Activated effector memory CD4-positive, alpha-beta T cell treated with anti-CD3 and anti-CD28 coated beads, Interleukin-2, amount 50 U/mL, for 16 hours (primary cell): ENCODE measurements around the gene ERC1.

Source experiments
- DNase-seq: peaks from one replicate; pipeline ENCODE4 v3.0.0-alpha.2; 2020

Gene ERC1

DNA sequence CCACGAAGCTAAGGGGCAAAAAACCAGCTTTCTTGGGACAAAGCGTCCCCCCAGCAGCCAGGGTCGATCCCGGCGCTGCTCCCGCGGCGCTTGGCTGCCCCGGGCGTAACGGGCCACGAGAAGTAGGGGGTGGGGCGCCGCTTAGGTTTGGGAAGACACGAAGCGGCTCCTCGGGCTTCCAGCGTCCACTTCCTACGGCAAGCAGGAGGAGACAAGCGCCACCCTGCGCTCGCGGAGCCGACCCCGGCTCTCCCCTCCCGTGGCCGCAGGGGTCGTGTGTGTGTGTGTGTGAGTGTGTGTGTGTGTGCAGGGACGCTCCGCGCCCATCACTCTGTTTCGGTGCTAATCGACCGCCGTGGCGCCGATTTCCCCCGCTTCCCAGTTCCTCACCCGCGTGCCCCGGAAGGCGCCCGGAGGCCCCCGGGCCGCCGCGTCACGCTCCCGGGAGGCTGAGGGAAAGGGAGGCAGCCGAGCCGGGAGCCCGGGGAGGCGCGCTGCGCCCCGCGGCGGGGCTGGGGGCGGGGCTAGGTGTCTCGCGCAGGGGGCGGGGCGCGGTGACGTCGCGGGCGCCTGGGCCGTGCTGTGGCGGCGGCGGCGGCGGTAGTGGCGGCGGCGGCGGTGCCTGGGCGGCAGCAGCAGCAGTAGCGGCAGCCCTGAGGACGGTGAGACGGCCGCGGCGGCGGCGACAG is at the start of gene ERC1:
Gene ERC1 (plus strand): TSS at position 563 of the 689 bp plus-strand sequence. CDS start 36,681 bp downstream, outside the sequence.
- peak; percentile 94 for DNase-seq

DNA sequence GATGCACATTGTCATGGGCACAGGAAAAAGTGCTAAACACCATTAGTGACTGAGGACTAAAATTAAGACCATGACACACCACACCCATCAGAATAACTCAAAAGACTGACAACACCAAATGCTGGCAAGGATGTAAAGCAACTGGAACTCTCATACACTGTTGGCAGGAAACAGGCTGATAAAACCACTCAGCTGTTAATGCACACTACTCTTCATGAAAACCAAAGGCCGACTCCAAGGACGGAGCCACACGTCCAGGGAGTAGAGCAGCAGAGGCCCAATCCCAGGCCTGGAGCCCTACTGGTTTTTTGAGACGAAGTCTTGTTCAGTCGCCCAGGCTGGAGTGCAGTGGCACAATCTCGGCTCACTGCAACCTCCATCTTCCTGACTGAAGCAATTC is 48.0 kb upstream of the ERC1 start:
- DNase-seq: peak; percentile 48

DNA sequence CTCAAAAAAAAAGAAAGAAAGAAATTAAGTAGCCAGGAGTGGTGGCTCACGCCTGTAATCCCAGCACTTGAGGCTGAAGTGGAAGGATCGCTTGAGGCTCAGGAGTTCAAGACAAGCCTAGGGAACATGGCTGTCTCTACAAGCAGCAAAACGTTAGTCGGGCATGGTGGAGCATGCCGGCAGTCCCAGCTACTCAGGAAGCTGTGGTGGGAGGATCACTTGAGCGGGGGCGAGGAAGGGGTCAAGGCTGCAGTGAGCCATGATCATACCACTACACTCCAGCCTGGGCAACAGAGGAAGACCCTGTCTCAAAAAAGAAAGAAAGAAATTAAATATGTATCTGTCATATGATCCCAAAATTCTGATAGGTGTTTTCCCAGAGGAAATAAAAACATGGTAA is 46.8 kb upstream of the ERC1 start:
- DNase-seq: peak; percentile 53

DNA sequence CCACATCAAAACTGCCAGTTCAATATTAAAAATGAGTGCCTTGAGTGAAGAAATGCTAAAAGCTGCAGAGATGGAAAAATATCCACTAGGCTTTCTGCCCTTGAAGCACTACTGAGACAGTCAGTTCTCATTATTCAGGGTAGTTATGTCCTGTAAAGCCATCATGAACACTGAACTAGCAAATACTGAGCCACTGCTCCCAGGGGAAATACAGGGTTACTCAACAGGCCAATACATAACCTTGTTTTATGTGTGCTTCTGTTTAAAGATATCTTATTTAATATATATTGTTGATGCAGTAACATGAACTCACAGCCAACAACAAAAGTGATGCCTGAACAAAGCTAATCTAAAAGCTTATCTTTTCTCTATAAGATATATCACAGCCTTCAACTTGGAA is 44.8 kb upstream of the ERC1 start:
- DNase-seq: no peak

DNA sequence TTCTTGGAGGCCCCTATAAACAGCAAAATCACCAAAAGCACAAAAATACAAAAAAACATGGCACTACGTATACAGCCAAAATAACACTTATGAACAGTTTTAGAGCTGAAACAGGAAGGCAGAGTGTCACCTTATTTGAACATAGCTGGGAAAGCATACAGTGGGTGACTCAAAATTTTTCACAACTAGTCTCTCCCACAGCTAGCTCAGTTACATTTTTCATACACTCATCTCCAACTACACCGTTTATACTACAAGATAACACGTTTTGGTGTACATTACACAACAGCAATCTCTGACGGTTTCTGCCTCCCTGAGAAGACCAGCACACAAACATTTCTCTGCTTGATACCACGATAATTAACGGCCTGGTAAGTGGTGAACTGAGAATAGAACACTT is 44.4 kb upstream of the ERC1 start:
- no peak for DNase-seq

DNA sequence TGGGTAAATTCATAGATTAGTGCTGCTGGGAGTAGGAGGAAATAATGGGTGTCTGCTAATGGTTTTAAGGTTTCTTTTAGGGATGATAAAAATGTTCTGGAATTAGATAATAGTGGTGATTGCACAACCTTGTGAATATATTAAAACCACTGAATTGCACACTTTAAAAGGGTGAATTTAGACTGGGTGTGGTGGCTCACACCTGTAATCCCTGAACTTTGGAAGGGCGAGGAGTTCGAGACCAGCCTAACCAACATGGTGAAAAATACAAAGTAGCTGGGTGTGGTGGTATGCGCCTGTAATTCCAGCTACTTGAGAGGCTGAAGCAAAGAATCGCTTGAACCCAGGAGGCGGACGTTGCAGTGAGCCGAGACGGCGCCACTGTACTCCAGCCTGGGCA is 42.8 kb upstream of the ERC1 start:
- DNase-seq: no peak

DNA sequence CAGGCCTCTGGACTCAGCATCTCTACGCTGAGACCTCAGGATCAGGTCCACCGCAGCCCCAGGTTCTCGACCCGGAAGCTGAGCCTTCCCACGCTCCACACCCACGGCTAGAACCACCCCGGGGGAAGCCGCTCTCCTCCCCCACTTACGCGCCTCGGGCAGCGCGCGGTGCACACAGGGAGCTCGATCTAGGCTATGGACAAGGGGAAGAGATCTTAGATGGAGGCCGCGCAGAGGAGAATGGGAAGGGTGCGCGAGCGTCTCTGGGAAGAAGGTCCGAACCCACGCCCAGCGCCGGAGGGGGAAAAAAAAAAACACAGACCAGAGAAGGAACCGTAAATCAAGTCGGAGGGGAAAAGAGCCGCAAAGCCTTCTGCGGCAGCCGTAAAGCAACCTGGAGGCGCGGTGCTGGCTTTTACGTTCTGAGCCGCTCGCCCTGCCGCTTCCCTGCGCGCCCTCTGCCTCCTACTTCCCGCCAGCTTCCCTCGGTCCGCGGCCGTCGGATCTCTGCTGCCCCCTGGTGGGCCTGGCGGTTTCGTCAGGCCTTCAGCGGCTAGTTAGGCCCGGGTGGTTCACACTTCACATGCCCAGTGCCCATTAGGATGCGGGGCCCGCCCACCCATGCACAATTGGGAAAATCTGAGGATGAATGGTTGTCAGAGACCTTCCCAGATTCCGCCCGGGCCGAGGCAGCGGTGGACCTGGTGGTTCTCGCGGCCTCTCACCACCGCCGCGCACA is 41.4 kb upstream of the ERC1 start, which contains the start of gene RAD52:
Gene RAD52 (minus strand): TSS at position 242 of the 739 bp plus-strand sequence. CDS start 16,636 bp downstream, outside the sequence.
- peak; percentile 99 for DNase-seq

DNA sequence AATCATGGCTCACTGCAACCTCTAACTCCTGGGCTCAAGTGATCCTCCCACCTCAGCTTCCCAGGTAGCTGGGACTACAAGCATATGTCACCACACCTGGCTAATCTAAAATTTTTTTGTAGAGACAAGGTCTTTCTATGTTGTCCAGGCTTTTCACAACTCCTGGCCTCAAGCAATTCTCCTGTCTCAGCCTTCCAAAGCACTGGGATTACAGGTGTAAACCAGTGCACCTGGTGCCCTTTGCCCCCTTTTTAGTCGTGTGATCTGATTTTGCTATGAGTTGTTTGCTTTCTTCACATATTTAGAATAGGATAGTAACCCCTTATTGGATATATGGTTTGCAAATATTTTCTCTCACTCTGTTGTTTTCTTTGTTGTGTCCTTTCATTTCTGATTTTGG is 39.8 kb upstream of the ERC1 start:
- DNase-seq: no peak

DNA sequence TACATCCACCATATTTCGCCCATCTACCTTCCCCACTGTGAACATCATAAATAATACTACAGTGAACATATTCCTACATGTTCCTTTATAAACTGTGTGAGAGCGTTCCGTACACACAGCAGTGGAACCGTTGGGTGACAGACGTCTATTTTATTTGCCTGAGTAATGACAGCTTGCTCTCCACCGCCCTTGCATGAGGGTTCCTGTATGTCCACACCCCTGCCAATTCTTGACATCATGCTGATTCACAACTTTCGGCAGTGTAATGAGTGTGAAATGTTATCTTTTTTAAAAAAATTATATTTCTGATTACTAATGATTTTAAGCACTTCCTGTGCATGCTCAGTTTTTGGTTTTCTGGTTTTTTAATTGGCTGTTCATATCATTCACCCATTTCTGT is 37.2 kb upstream of the ERC1 start:
- DNase-seq: no peak

DNA sequence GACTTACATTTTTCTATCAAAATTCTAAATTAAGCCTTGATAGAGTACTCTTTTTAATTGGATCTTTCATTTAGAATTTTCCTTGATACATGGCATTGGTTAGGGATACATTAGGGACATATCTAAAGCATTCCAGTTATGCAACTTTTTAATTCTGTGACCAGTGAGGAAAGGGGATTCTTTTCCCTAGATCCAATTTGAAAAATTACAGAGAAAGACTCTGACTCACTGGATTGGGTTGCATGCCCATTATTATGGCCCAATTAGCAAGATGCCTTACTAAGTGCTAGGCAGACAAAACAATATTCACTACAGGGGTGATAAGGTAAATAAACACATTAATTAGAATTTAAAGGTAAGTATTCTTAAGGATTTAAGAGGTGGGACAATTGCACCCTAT is 36.3 kb upstream of the ERC1 start:
- DNase-seq: no peak

DNA sequence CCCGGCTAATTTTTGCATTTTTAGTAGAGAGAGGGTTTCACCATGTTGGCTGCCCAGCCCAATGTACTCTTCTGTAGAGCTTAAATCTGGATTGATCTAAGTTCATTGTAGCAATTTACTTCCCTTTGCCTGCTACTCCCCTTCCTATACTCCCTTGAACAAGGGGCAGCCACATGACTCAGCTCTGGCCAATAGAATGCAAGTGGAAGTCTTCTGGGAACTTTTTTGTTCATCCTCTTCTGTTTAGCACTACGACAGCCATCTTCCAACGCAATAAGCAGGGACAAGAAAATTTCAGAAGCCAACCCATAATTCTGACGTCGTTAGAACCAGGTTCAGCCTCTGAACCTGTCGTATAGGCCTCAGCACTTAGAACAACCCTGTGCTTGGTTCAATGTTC is 35.1 kb upstream of the ERC1 start:
- DNase-seq: no peak

DNA sequence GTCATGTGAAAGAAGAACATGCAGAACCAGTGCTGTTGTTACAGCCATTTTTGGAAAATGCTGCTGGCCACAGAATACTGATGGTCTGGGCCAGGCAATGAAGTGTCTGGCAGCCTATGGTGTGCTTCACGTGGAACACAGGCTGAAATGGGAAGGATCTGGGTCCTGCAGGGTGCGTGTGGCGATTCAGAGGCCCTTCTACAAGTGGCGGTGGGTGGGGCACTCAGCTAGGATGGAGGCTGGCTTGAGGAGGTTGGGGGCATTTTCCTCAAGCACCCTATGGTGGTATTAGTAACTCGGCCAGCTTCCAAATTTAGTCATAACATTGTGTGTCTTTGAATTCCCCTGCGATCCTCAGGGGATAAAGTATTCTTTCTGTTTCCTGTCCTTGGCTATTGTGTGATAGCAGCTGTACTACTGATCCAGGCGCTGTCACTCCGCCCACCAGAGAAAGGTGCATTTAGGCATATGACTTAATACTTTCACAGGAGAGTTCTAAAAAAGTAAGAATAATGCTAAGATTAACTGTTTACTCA is 32.4 kb upstream of the ERC1 start:
- DNase-seq: no peak

DNA sequence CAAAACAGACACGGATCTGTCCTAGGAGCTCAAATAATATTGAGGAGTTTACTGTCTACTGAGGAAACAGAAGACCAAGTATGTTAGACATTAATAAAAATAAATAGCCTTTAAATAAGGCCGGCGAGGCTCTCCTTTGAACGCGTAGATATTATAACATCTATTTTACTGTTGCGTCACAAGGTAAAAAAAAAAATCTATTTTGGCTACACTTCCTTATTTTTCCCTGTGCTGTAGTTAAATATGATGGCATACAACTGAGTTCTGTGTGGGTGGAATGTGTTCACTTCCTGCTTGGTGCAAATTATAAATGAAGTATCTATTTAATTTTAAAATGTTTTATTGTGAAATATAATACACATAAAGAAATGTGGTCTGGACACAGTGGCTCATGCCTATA is 24.3 kb upstream of the ERC1 start:
- DNase-seq: no peak

DNA sequence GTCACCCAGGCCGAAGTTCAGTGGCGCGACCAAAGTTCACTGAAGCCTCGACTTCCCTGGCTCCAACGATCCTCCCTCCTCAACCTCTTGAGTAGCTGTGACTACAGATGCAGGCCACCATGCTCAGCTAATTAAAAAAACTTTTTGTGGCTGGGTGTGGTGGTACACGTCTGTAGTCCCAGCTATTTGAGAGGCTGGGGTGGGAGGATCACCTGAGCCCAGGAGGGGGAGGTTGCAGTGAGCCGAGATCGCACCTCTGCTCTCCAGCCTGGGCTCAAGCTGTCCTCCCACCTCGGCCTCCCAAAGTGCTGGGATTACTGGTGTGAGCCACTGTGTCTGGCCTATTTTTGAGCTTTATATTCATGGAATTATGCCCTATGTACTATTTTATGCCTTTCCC is 23.4 kb upstream of the ERC1 start:
- no peak for DNase-seq

DNA sequence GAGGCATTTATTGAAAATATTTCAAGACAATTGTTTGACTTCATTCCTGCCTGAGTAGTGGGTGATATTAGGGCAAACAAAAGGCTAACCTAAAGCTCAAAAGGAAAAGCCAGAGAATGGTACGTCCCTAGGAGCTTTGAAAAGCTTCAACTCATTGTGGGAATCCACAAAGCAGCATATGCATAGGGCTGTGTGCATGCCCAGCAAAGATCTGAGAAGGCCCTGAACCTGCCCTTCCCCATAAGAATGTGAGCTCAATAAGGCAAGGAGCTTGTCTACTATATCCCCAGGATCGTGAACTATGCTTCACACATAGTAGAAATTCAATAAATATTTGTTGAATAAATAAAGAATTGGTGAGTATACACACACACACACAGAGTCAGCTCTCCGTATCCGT is 22.5 kb upstream of the ERC1 start:
- no peak for DNase-seq

DNA sequence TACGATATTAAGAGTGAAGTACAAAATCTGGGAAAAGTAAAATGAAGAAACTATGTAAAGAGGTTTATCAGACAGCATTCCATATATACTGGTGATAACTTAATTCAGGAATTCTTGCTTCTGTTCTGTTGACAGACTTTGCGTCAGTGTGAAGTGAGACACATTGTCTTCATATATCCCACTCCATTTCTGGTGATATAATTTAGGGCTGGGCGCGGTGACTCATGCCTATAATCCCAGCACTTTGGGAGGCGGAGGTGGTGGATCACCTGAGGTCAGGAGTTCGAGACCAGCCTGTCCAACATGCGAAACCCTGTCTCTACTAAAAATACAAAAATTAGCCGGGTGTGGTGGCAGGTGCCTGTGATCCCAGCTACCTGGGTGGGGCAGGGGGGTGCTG is 21.2 kb upstream of the ERC1 start:
- DNase-seq: no peak

DNA sequence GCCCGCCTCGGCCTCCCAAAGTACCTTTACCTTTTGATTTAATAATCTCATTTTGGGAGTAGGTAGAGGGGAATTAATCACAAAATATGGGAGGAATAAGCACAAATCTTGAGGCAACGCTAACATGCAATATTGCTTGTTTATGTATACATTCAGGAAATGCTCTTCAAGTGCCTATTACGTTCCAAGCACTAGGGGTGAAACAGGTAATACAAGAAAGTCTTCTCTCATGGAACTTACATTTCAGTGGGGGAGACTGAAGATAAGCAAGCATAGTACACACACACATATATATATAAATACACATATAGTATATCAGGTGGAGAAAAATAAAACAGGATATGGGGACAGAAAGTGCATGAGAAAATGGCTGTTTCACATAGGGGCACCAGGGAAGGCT is 19.0 kb upstream of the ERC1 start:
- DNase-seq: no peak

DNA sequence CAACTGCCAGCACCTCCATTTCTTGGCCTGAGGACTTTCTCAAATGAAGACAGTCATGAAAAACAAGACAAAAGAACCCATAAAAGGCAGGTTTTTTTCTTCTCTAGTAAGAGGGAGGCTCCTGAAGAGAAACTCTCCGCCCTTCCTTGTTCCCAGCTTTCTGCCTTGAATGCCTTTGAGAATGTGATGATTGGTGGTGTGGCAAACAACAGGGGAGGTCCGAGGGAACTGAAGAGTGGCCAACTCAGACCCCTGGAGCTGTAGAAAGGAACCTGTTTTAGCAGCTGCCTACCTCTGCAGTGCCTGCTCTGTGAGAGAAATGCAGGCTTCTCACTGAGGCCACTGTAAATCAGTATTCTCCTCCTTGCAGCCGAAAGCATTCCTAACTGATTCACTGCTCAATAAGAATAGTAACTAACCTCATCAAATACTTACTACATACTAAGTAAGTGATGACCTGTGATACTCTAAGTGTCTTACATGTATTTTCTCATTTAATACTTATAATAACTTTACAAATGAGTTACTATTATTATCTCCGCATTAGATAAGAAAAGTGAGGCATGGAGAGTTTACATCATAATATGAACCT is 16.7 kb upstream of the ERC1 start:
- no peak for DNase-seq

DNA sequence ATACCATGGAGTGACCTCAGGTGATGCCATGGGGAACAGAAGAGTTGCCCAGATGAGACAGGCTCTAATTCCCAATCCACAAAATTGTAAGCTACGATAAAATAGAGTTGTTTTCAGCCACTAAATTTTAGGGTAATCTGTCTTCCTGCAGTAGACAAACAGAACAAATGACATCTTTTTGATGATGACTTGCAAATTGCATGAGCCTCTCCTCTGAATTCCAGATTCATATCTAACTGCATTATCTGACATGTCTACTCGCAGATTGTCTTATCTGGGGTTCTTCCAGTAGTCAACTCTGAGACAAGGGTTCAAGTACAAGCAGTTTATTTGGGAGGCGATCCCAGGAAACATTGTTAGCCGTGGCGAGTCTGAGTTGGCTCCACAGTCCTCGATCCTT is 14.4 kb upstream of the ERC1 start:
- no peak for DNase-seq

DNA sequence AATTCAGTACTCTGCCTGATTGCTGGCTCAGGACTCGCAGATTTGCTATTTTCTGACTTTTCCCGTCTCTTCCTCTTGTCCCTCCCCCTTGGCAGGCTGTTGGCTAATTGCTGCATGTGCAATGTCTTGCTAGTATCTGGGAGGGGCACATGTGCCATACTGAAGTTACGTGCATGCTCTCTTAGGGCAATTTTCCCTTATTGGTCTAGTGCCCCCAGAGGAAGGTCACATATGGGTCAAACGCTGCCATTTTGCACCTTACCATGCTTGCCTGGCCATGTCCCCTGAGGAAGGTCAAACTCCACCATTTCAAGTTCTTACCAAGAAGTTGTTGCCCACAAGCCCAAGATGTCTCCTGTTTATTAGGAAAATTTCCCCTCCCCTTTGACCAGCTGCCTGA is 13.9 kb upstream of the ERC1 start:
- DNase-seq: no peak

DNA sequence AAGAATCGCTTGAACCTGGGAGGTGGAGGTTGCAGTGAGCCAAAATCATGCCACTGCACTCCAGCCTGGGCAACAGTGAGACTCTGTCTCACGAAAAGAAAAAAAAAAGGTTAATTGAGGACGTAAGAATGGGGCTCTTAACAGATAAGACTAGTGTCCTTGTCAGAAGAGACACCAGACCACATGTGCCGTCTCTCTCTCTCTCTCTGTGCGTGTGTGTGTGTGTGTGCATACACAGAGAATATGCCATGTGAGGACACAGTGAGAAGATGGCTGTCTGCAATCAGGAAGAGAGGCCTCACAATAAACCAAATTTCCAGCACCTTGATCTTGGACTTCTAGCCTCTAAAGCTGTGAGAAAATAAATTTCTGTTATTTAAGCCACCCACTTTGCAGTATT is 11.7 kb upstream of the ERC1 start:
- no peak for DNase-seq

DNA sequence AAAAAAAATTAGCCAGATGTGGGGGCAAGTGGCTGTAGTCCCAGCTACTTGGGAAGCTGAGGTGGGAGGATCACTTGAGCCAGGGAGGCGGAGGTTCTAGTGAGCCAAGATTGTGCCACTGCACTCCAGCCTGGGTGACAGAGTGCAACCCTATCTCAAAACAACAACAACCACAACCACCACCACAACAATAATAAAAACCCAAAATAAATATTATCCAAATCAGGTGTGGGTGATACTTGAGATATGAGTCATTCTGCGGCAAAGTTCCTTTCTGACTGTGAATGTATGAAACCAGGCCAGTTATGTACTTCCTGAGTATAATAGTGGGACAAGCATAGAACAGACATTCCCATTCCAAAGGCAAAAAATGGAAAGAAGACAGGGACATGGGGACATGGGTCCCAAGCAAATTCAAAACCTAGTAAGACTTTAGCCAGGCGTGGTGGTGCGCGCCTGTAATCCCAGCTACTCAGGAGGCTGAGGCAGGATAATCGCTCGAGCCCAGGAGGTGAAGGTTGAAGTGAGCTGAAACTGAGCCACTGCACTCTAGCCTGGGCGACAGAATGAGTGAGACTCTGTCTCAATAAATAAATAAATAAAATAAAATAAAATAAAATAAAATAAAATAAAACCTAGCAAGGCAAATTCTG is 9.7 kb upstream of the ERC1 start:
- no peak for DNase-seq

DNA sequence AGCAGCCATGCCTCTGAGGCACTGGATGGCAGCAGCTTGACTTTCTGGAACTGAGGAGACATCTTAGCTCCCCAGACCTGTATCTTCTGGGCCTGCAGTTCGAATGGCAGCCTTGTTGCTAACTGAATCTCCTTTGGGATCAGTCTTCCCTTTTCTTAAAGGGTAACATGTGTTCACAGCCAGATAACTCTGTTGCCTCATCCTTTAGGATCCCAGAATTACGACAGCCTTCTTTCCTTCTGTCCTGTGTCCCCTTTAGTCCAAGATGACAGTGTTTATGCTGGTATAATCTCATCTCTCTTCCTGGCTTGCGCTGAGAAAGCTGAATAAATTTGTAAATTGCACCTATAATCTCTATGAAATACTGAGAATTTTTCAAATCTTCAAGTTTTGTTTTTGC is 9.1 kb upstream of the ERC1 start:
- no peak for DNase-seq

DNA sequence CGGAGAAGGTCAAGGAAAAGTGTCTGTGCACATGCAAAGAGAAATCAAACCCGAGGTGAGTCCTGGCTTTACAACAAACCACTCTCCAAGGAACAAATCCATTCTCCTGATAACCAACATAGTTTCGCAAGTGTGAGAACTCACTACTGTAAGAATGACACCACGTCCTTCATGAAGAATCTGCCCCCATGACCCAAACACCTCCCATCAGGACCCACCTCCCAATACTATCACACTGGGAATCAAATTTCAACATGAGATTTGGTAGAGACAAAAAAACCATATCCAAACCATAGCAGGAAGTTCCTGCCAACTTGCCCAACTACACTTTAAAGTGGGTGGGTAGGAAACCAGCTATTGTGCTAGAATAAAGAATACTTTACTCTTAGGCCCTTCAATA is 2.4 kb upstream of the ERC1 start:
- DNase-seq: no peak
